ENCODE measurements around the gene GSK3B.

Gene GSK3B

GRCh38 chr3:120093911-120094775 is at the start of gene GSK3B:
Gene GSK3B (minus strand): TSS chr3:120094447. CDS start chr3:120093434, 1,013 bp downstream.
- DNase-seq (ENCODE audit: low read depth in 2 of 2) = peak in 1 of 2 donors; percentile 100
- TF ChIP-seq, protein P1, sequence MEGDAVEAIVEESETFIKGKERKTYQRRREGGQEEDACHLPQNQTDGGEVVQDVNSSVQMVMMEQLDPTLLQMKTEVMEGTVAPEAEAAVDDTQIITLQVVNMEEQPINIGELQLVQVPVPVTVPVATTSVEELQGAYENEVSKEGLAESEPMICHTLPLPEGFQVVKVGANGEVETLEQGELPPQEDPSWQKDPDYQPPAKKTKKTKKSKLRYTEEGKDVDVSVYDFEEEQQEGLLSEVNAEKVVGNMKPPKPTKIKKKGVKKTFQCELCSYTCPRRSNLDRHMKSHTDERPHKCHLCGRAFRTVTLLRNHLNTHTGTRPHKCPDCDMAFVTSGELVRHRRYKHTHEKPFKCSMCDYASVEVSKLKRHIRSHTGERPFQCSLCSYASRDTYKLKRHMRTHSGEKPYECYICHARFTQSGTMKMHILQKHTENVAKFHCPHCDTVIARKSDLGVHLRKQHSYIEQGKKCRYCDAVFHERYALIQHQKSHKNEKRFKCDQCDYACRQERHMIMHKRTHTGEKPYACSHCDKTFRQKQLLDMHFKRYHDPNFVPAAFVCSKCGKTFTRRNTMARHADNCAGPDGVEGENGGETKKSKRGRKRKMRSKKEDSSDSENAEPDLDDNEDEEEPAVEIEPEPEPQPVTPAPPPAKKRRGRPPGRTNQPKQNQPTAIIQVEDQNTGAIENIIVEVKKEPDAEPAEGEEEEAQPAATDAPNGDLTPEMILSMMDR (IDR thresholded peaks at IDR 0.05; ENCODE audit: low read depth, low read length) = no peak
- H3K4me3 ChIP-seq (replicated peaks in 1 of 2; ENCODE audit: low read depth in 2 of 2, low read length in 2 of 2) = peak within 1 kb of the TSS; percentile 86 to 92

GRCh38 chr3:120143676-120144075 is 49.4 kb upstream of the GSK3B start:
- TF ChIP-seq, protein P1 (IDR thresholded peaks at IDR 0.05; ENCODE audit: low read depth, low read length) = no peak
- no peak for DNase-seq (ENCODE audit: low read depth in 2 of 2)
- no peak overlapping the region for H3K4me3 ChIP-seq (replicated peaks in 1 of 2; ENCODE audit: low read depth in 2 of 2, low read length in 2 of 2)

DNA sequence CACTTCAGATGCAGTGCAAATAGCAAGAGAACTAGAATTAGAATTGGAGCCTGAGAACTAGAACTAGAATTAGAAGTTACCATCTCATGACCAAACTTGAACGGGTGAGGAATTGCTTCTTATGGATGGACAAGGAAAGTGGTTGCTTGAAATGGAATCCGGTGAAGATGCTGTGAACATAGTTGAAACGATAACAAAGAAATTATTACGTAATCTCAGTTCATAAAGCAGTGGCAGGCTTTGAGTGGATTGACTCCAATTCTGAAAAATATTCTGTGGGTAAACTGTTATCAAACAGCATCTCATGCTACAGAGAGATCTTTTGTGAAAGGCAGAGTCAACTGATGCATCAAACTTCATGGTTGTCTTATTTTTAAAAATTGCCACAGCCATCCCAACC is 48.0 kb upstream of the GSK3B start:
- no peak for DNase-seq (ENCODE audit: low read depth in 2 of 2)
- H3K4me3 ChIP-seq (replicated peaks in 1 of 2; ENCODE audit: low read depth in 2 of 2, low read length in 2 of 2) = no peak overlapping the region
- TF ChIP-seq, protein P1 (IDR thresholded peaks at IDR 0.05; ENCODE audit: low read depth, low read length) = no peak

DNA sequence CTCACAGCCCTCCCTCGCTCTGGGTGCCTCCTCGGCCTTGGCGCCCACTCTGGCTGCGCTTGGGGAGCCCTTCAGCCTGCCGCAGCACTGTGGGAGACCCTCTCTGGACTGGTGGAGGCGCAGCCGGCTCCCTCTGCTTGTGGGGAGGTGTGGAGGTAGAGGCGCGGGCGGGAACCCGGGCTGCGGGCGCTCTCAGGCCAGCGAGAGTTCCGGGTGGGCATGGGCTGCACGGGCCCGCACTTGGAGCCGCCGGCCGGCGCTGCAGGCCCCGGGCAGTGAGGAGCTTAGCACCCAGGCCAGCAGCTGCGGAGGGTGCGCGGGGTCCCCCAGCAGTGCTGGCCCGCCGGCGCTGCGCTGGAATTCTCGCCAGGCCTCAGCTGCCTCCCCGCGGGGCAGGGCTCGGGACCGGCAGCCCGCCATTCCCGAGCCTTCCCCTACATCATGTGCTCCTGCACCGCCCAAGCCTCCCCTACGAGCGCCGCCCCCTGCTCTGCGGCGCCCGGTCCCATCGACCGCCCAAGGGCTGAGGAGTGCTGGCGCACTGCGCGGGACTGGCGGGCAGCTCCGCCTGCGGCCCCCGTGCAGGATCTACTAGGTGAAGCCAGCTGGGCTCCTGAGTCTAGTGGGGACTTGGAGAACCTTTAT is 46.0 kb upstream of the GSK3B start:
- no peak overlapping the region for H3K4me3 ChIP-seq (replicated peaks in 1 of 2; ENCODE audit: low read depth in 2 of 2, low read length in 2 of 2)
- TF ChIP-seq, protein P1 (IDR thresholded peaks at IDR 0.05; ENCODE audit: low read depth, low read length) = no peak
- DNase-seq (ENCODE audit: low read depth in 2 of 2) = no peak

DNA sequence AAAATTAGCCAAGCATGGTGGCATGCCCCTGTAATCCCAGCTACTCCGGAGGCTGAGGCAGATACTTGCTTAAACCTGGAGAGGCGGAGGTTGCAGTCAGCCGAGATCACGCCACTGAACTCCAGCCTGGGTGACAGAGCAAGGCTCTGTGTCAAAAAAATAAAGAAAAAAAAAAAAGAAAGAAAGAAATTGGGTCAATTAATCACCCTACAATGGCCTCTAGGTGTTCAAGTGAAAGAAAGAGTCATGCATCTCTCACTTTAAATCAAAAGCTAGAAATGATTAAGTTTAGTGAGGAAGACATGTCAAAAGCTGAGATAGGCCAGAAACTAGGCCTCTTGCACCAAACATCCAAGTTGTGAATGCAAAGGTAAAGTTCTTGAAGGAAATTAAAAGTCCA is 44.9 kb upstream of the GSK3B start:
- TF ChIP-seq, protein P1 (IDR thresholded peaks at IDR 0.05; ENCODE audit: low read depth, low read length) = no peak
- no peak for DNase-seq (ENCODE audit: low read depth in 2 of 2)
- no peak overlapping the region for H3K4me3 ChIP-seq (replicated peaks in 1 of 2; ENCODE audit: low read depth in 2 of 2, low read length in 2 of 2)

DNA sequence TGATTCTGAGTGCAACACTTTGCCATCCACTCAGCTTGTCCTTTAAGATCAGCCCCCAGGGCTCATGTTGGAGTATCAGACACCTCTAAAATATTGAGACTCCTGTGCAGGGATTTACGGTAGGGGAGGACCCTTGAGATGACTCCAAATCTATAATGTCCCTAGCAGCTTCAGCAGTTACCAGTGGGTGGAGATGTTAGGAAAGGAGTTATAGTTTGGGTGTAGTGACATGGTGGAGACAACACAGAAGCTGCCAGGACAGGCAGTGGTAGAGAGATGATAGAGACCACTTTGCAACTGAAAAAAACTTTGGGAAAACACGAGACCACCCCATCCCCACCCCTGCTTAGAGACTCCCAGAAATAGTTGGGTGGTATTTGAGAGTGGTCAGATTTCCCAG is 43.3 kb upstream of the GSK3B start:
- no peak for DNase-seq (ENCODE audit: low read depth in 2 of 2)
- TF ChIP-seq, protein P1 (IDR thresholded peaks at IDR 0.05; ENCODE audit: low read depth, low read length) = no peak

More for the DNA sequence above, 43.3 kb upstream of the GSK3B start:
- H3K4me3 ChIP-seq (replicated peaks in 1 of 2; ENCODE audit: low read depth in 2 of 2, low read length in 2 of 2) = no peak overlapping the region

All from cardiac fibroblast (primary cell).